GM18951 (cell line): ENCODE results near the gene MBTD1.
"Not testable (repeated sequence)": the region's sequence is repeated elsewhere in the genome, so short reads cannot be mapped to it uniquely, and the experiment has no call there.

Experiments
- POLR2A ChIP-seq: IDR thresholded peaks from 4 replicates; pipeline ENCODE4 v1.6.1; 2011; ENCODE audit warnings: mild to moderate bottlenecking; ENCODE audit not compliant: insufficient read length, insufficient read depth; ENCODE audit errors: extremely low read depth
- in situ Hi-C: fragments of 300-500 bp; cut with MboI; formaldehyde crosslinking; loops from one replicate; pipeline ENCODE4 v1.12.0; 2022; ENCODE audit warnings: low sequenced_read_pairs, mixed read lengths, inconsistent platforms; ENCODE audit not compliant: unreplicated experiment

MBTD1 gene

GRCh38 chr17:51238255-51238887 is 21.5 kb downstream of the MBTD1 start:
- TF ChIP-seq POLR2A, result no peak
- in situ Hi-C loops, result no loop called here

- no peak for TF ChIP-seq POLR2A
- in situ Hi-C loops, result no loop called here
Measured at GRCh38 chr17:51234162-51234561, 25.7 kb downstream of the MBTD1 start.

DNA sequence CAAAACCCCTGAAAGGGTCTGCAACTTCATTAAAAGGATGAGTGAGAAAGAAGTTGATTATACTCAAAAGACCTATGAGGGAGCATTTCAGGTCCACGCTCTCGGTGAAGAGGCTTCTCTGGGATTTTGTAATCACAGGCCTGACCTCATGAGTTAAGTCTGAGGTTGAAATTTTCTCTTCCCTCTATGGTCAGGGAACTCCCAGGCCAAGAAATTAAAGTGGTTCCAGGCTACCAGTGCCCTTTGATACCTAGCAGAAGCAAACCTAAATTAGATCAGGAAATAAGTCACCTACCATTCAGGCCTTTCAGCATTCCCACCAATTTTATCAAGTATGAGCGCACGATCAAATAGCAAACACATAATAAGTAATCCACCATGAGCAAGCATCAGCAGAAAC is 27.9 kb downstream of the MBTD1 start:
- in situ Hi-C loops, result no loop called here
- no peak for TF ChIP-seq POLR2A

DNA sequence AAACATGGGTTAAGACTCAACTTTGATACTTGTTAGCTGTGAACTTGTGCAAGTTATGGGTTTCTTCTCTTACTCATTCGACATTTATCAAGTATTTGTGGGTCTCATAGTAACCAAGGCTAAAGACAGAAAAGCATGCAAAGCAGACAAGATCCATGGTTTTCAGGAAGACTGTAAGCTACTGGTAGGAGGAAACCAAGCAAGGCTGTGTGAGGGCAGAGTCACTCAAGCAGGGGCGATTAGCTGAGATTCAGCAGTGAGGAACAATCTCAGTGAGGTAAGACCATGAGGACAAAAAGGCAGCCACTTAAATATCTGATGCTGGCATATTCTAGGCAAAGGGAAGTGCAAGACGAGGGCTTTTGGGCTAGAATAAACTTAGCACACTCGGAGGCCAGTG is 29.5 kb downstream of the MBTD1 start:
- in situ Hi-C loops, result no loop called here
- TF ChIP-seq POLR2A, result no peak

DNA sequence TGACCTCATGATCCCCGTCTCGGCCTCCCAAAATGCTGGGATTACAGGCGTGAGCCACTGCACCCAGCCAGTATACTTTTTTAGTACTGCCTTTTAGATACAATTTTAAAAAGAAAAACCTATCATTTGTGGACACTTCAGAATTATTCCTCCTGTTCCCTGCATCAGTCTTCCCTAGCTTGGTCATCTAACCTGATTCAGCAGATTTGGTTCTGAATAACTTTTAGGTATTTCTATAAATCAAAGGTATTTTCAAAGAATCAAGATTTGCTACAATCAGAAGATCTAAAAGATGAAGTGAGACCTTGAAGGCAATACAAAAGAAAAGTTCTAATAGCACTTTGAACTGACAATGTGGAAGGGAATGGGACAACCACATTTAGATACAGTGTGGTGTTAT is 30.0 kb downstream of the MBTD1 start:
- no peak for TF ChIP-seq POLR2A
- in situ Hi-C loops, result no loop called here

GRCh38 chr17:51228161-51228560 is 31.7 kb downstream of the MBTD1 start:
- in situ Hi-C loops, result no loop called here
- no peak for TF ChIP-seq POLR2A

- in situ Hi-C loops, result not testable (repeated sequence)
Measured at GRCh38 chr17:51225523-51225922, 34.3 kb downstream of the MBTD1 start.

DNA sequence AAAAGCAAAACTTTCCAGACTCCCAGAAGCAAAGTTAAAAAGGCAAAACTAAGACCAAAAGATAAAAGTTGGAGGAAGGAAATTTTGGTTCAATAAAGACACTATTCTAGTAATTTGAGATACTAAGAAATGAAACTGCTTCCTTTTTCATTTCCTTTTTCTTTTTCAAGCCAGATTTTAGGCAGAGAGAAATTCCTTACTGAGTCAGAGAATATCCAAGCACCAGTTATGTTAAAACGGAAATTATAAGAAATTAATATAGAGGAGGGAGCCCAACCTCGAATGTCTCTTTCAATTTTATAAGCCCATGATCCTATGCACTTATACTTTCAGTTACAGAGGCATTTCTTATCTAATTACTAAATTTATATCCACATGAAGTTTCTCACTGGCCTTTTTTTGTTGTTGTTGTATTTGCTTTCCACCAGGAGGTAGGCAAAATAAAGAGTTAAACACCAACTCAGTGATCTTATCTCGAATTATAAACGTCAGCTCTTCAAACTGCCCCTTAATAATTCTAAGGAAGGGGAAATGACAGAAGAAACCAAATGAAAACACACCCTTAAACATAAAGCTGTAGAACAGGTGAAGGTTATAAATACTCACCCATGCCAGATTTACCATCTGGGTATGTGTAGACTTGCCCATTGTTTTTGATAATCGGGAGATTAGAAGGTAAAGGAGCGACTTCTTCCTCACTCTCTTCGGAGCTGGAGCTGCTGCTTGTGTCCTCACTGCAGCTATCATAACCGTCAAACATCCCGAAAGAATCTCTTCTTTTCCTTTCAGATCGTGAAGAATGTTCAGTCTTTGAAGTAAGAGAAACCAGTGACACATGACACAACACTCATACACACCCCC is 35.2 kb downstream of the MBTD1 start:
- in situ Hi-C loops, result no loop called here
- no peak for TF ChIP-seq POLR2A

- in situ Hi-C loops, result no loop called here
- TF ChIP-seq POLR2A, result no peak
Measured at GRCh38 chr17:51221322-51221721, 38.5 kb downstream of the MBTD1 start.

DNA sequence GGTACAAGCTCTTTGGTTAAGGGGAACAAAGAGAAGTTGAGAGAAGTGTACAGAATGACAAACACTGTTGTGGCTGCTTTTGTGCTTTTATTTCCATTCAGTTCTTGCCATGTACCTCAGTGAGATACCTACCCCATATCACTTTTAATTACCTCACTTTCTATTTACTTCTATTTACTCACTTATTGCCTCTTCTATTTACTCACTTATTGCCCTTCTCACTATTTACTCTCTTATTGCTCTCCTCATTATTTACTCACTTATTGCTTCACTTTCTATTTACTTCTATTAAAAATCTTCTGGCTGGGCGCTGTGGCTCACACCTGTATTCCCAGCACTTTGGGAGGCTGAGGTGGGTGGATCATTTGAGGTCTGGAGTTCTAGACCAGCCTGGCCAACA is 41.9 kb downstream of the MBTD1 start:
- in situ Hi-C loops, result no loop called here
- no peak for TF ChIP-seq POLR2A

GRCh38 chr17:51214920-51215319 is 44.9 kb downstream of the MBTD1 start:
- in situ Hi-C loops, result no loop called here
- TF ChIP-seq POLR2A, result no peak

DNA sequence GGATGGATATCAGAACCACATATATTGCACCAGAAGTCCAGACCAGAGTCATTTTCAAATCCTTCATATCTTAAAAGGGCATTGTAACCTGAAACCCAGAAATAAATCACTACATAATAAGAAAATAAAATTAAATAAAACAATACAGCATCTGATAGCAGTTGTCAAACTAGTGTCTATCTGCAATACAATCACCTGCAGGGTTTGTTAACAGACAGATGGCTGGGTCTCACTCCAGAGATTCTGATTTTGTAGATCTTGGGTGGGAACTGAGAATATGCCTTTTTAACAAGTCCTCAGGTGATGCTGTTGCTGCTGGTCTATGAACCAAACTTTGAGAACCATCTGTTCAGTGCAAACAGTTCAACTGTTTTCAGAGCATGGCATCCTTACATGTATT is 56.0 kb downstream of the MBTD1 start:
- TF ChIP-seq POLR2A, result no peak
- in situ Hi-C loops, result no loop called here

DNA sequence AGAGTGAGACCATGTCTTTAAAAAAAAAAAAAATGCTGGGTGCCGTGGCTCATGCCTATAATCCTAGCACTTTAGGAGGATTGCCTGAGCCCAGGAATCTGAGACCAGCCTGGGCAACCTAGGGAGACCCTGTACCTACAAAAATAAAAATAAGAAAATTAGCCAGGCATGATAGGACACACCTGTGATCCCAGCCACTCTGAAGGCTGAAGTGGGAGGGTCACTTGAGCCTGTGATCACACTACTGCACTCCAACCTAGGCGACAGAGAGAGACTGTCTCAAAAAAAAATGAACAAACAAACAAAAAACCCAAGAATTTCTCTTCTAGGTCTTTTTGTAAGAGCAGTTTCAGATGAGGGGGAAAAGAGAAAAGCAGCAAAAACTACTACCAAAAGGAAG is 59.0 kb downstream of the MBTD1 start:
- in situ Hi-C loops, result no loop called here
- no peak for TF ChIP-seq POLR2A

GRCh38 chr17:51200295-51200694 is 59.6 kb downstream of the MBTD1 start:
- in situ Hi-C loops, result no loop called here
- no peak for TF ChIP-seq POLR2A

GRCh38 chr17:51197754-51198153 is 62.1 kb downstream of the MBTD1 start:
- in situ Hi-C loops, result no loop called here
- TF ChIP-seq POLR2A, result no peak

DNA sequence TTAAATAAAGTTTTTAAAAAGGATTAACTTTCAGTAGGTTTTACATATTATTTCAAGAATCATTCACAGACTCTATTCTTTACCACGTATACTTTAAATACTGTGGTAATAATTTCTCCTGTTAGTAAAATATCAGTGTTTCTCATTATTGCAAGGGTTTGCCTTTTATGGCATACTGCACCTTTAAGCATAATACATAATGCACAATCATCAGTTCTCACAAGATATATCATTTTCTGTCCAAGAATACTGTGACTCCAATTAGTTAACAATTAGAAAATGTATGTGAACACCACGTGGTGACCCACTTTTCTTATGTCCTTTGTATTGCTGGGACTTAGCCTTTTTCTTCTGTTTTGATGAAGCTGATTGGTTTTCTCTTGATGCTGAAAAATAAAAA is 68.0 kb downstream of the MBTD1 start:
- in situ Hi-C loops, result no loop called here

More for the DNA sequence above, 68.0 kb downstream of the MBTD1 start:
- TF ChIP-seq POLR2A, result no peak
